CD4-positive, alpha-beta memory T cell (primary cell): ENCODE data around the gene RPE65. TPM values are rescaled to one million over a fixed set of nuclear protein-coding genes. Genes with fewer than 3 reads are reported as not detected.

Experiments used
- CTCF ChIA-PET: fragments of 350-600 bp; sonication (Branson Sonifier 250); formaldehyde crosslinking; loops from one replicate; lab custom pipeline; 2021; ENCODE audit warnings: inconsistent platforms; ENCODE audit not compliant: partially characterized antibody; lab: Charles Lee
- POLR2A ChIA-PET: fragments of 350-600 bp; sonication (Branson Sonifier 250); formaldehyde crosslinking; loops from one replicate; lab custom pipeline; 2021; ENCODE audit not compliant: partially characterized antibody; lab: Charles Lee
- DNase-seq, 5 donors: peaks; one replicate each; pipeline versions ENCODE4 v3.0.0 to v3.0.0-alpha.2; 2020 to 2022; ENCODE audit warnings: mixed read lengths in 1 of 5
- H3K27ac ChIP-seq: one replicate; pipeline ENCODE4 v1.7.0; 2013; ENCODE audit warnings: low read depth, low read length
- H3K27me3 ChIP-seq: 2 replicates; pipeline ENCODE4 v1.7.0; 2013; ENCODE audit warnings: mild to moderate bottlenecking, low read length, moderate library complexity; ENCODE audit not compliant: insufficient read depth
- H3K36me3 ChIP-seq: 2 replicates; pipeline ENCODE4 v1.7.0; 2013; ENCODE audit warnings: mild to moderate bottlenecking, low read length, moderate library complexity; ENCODE audit not compliant: insufficient read depth
- H3K4me1 ChIP-seq: 2 replicates; pipeline ENCODE4 v1.7.0; 2013; ENCODE audit warnings: mild to moderate bottlenecking, low read length, moderate library complexity; ENCODE audit not compliant: insufficient read depth
- H3K4me3 ChIP-seq, 2 donors: one replicate each; pipeline ENCODE4 v1.7.0; 2013; ENCODE audit warnings: low read length in 2 of 2, mild to moderate bottlenecking in 1 of 2
- H3K9me3 ChIP-seq, 2 donors: one replicate each; pipeline ENCODE4 v1.7.0; 2013; ENCODE audit warnings: low read length in 2 of 2, control low read depth in 1 of 2; ENCODE audit not compliant: control insufficient read depth in 1 of 2
- H3K27ac Mint-ChIP-seq, 7 donors: one replicate each; pipeline ENCODE4 v1.8.0; 2020 to 2021; ENCODE audit warnings: mixed read lengths in 7 of 7, mild to moderate bottlenecking in 6 of 7, inconsistent platforms in 3 of 7, moderate library complexity in 3 of 7
- H3K27me3 Mint-ChIP-seq, 2 donors: one replicate each; pipeline ENCODE4 v1.8.0; 2020 to 2021; ENCODE audit warnings: mixed read lengths in 2 of 2
- H3K36me3 Mint-ChIP-seq, 2 donors: one replicate each; pipeline ENCODE4 v1.8.0; 2020 to 2021; ENCODE audit warnings: mixed read lengths in 2 of 2, inconsistent platforms in 1 of 2, mild to moderate bottlenecking in 1 of 2
- H3K4me1 Mint-ChIP-seq, 4 donors: one replicate each; pipeline ENCODE4 v1.8.0; 2020 to 2021; ENCODE audit warnings: mixed read lengths in 4 of 4, mild to moderate bottlenecking in 1 of 4
- H3K4me3 Mint-ChIP-seq, 8 donors: one replicate each; pipeline ENCODE4 v1.8.0; 2020 to 2021; ENCODE audit warnings: mixed read lengths in 8 of 8, mild to moderate bottlenecking in 7 of 8, moderate library complexity in 6 of 8, inconsistent platforms in 3 of 8
- H3K9me3 Mint-ChIP-seq, 8 donors: one replicate each; pipeline ENCODE4 v1.8.0; 2020 to 2021; ENCODE audit warnings: mixed read lengths in 8 of 8, mild to moderate bottlenecking in 5 of 8, inconsistent platforms in 3 of 8, moderate library complexity in 1 of 8
- intact Hi-C: fragments of 100-400 bp; cut with micrococcal nuclease; formaldehyde crosslinking; loops from one replicate; pipeline ENCODE4 v1.15.1; 2023
- polyA plus RNA-seq, 2 donors: library from polyadenylated mRNA; unstranded; fragments of 300-500 nt; fragmentation: Illumina TruSeq; gene quantifications; one replicate each; pipeline ENCODE4 v1.2.3, GENCODE V29; 2021
- total RNA-seq, 2 experiments: library from RNA; stranded (reverse); gene quantifications; one replicate each; pipeline ENCODE4 v1.2.3, GENCODE V29; 2021

Gene RPE65
- total and polyA plus RNA-seq, 4 experiments from 2014 or later: not detected

DNA sequence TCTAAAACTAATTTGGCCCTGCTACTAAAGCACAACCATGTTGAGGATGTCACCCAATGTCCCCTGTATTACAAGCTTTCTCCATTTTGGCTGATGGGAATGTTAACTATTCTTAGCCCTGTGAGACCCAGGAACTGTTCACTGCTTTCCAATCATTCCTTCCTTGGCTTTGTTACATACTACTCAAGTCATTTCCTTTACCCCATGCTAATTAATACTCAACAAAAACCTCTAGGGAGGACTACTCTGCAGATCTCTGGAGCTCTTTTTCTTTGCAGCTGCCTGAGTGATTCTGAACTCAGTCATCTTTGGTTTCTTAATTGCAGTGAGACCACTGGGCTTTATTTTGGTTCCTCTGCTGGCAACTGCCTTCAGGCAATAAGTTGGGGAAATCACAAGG is 23.3 kb upstream of the RPE65 start:
- POLR2A ChIA-PET: no interaction called here

DNA sequence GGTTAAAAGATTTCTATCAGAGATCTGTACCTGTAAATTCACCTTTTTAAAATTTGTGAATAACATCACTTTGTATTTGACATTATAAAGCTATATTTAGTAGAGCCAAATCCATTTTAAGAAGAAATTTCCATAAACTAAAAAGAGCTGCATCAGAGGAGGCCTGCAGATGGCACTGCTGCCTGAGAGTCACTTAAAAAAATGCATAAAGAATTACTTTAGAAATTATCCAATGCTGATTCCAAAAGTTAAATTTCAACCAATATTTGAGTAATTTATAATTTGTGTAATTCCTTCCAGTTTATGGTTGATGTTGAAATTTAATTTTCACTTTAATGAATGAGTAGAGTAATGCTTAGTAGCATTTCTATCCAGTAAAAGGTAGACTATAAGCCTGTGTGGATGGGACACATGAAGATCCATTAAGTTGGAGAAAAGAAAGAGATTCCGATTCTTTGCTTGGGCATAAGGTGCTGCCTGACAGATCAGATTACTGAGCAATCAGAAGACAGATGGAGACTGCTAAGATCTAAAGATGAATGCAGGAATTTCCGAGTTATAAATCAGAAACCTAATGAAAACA is 20.7 kb upstream of the RPE65 start:
- no peak overlapping the region for H3K4me3 ChIP-seq
- no peaks in the 10 kb centered on the region for H3K27me3 ChIP-seq
- Mint-ChIP-seq H3K27ac (no peak overlapping the region), H3K4me1 (no peaks in the 10 kb centered on the region), H3K27me3 (peaks cover 0 to 4% of the 10 kb centered on the region in 2 donors), H3K4me3 (no peak overlapping the region), H3K9me3 (peaks cover 0 to 7% (median 1%) of the 10 kb centered on the region in 8 donors), H3K36me3 (no peaks in the 10 kb centered on the region)
- no peaks in the 10 kb centered on the region for H3K4me1 ChIP-seq
- DNase-seq: no peak
- intact Hi-C loops: no loop called here
- no peaks in the 10 kb centered on the region for H3K36me3 ChIP-seq
- ChIA-PET CTCF (interaction anchor here (1.2 kb wide), 1 partner anchor 15 kb away, joined by 4 read pairs; no protein-coding TSS in a partner anchor), POLR2A (no interaction called here)
- no peak overlapping the region for H3K27ac ChIP-seq
- no peaks in the 10 kb centered on the region for H3K9me3 ChIP-seq

More for the DNA sequence above, 23.3 kb upstream of the RPE65 start:
- CTCF ChIA-PET: no interaction called here
- no peaks in the 10 kb centered on the region for H3K9me3 ChIP-seq
- no peak overlapping the region for H3K4me3 Mint-ChIP-seq
- no peak overlapping the region for H3K27ac ChIP-seq
- no peaks in the 10 kb centered on the region for H3K4me1 Mint-ChIP-seq
- no peak overlapping the region for H3K27ac Mint-ChIP-seq
- peaks cover 0 to 7% (median 1%) of the 10 kb centered on the region in 8 donors for H3K9me3 Mint-ChIP-seq
- no peaks in the 10 kb centered on the region for H3K27me3 ChIP-seq
- intact Hi-C loops: no loop called here
- no peaks in the 10 kb centered on the region for H3K36me3 Mint-ChIP-seq
- no peak for DNase-seq
- H3K4me3 ChIP-seq: no peak overlapping the region
- H3K4me1 ChIP-seq: no peaks in the 10 kb centered on the region
- H3K27me3 Mint-ChIP-seq: no peaks in the 10 kb centered on the region
- H3K36me3 ChIP-seq: no peaks in the 10 kb centered on the region

DNA sequence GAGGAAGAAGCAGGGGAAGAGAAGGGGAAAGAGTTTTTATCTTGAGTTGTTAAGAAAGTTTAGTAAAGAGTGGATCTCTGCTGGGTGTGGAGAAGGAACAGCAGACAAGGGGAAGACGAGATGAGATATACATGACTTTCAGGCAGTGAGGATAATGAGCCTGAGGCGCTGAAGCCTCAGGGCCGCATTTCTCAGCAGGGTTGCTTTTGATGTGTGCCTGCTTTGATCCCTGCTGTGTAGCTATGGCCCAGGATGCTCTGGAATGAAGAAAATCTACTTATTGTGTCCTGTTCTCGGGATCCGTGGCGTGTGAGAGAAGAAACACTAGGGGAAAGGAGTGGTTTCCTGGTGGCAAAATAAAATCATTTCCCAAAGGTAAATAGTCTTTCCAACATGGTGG is 15.1 kb upstream of the RPE65 start:
- H3K36me3 Mint-ChIP-seq: no peaks in the 10 kb centered on the region
- intact Hi-C loops: no loop called here
- H3K4me3 Mint-ChIP-seq: no peak overlapping the region
- H3K27me3 Mint-ChIP-seq: peaks cover 6 to 10% of the 10 kb centered on the region in 2 donors
- H3K27ac Mint-ChIP-seq: no peak overlapping the region
- CTCF ChIA-PET: no interaction called here
- no peaks in the 10 kb centered on the region for H3K4me1 ChIP-seq
- no peaks in the 10 kb centered on the region for H3K36me3 ChIP-seq
- no peak overlapping the region for H3K4me3 ChIP-seq
- no peak for DNase-seq
- no peaks in the 10 kb centered on the region for H3K4me1 Mint-ChIP-seq
- H3K9me3 ChIP-seq: no peaks in the 10 kb centered on the region
- H3K27ac ChIP-seq: no peak overlapping the region
- H3K27me3 ChIP-seq: no peaks in the 10 kb centered on the region
- H3K9me3 Mint-ChIP-seq: peaks cover 3 to 10% (median 4%) of the 10 kb centered on the region in 8 donors
- POLR2A ChIA-PET: no interaction called here

DNA sequence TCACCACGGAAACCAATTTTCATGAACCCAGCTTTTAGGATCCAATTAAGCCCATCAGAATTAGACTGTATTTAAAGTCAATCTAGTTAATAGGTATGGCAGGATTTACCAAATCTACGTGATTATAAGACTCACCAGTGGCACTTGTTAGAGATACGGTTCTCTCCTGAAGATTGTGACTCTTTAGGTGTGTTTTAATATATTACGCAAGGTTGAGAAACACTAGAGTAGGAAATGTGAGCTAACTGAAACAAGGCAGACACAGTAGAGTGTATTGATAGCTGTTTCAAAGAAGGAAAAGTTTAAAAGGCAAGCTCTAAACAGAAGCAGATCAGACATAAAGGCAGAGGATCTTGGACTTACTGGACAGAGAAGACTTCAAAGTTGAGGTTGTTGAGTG is 11.2 kb upstream of the RPE65 start:
- no peak for DNase-seq
- Histone ChIP-seq H3K4me3 (no peak overlapping the region), H3K27ac (no peak overlapping the region), H3K4me1 (no peaks in the 10 kb centered on the region), H3K9me3 (no peaks in the 10 kb centered on the region), H3K36me3 (no peaks in the 10 kb centered on the region), H3K27me3 (no peaks in the 10 kb centered on the region)
- intact Hi-C loops: no loop called here
- Mint-ChIP-seq H3K9me3 (peaks cover 3 to 10% (median 5%) of the 10 kb centered on the region in 8 donors), H3K27ac (no peak overlapping the region), H3K36me3 (no peaks in the 10 kb centered on the region), H3K27me3 (peaks cover 7% of the 10 kb centered on the region in 2 donors), H3K4me1 (no peaks in the 10 kb centered on the region), H3K4me3 (no peak overlapping the region)
- POLR2A ChIA-PET: no interaction called here
- CTCF ChIA-PET: interaction anchor here (1.3 kb wide), 1 partner anchor 7 kb away, joined by 3 read pairs; no protein-coding TSS in a partner anchor

DNA sequence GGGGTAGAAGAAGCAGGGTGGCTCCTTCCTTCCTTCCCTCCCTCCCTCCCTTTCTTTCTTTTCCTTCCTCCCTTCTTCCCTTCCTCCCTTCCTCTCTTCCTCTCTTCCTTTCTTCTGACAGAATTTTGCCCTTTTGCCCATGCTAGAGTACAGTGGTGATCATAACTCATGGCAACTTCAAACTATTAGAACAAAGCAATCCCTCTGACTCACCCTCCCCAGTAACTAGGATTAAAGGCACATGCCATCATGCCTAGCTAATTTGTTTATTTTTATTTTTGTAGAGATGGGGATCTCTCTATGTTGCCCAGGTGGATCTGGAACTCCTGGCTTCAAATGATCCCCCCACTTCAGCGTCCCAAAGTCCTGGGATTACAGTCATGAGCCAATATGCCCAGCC is 10.0 kb upstream of the RPE65 start:
- Histone ChIP-seq H3K9me3 (no peaks in the 10 kb centered on the region), H3K4me3 (no peak overlapping the region), H3K27ac (no peak overlapping the region), H3K27me3 (no peaks in the 10 kb centered on the region), H3K4me1 (no peaks in the 10 kb centered on the region), H3K36me3 (no peaks in the 10 kb centered on the region)
- peaks cover 3 to 10% (median 5%) of the 10 kb centered on the region in 8 donors for H3K9me3 Mint-ChIP-seq
- CTCF ChIA-PET: no interaction called here
- no peak overlapping the region for H3K27ac Mint-ChIP-seq
- DNase-seq: no peak
- H3K4me3 Mint-ChIP-seq: no peak overlapping the region
- H3K36me3 Mint-ChIP-seq: no peaks in the 10 kb centered on the region
- intact Hi-C loops: no loop called here
- H3K4me1 Mint-ChIP-seq: no peaks in the 10 kb centered on the region
- POLR2A ChIA-PET: no interaction called here
- H3K27me3 Mint-ChIP-seq: peaks cover 4% of the 10 kb centered on the region in 2 donors

DNA sequence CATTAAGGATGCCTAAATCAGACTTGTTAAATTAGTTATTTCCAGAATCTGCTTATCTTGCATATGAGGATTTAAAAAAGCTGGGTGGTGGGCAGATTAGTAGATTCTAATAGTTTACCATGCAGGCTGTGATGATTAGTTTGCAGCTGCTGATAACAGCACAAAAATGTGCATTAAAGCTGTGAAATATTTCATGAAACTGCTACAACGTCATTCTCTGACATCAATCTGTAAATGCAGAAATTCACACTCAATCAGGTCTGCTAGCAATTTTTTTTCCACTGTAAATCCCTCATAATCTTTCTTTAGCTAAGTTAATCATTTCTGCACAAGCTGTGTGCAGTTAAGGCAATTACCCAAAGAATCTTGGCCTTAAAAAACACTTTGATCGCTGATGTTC is 9.3 kb upstream of the RPE65 start:
- intact Hi-C loops: no loop called here
- Histone ChIP-seq H3K4me3 (no peak overlapping the region), H3K36me3 (no peaks in the 10 kb centered on the region), H3K4me1 (no peaks in the 10 kb centered on the region), H3K9me3 (no peaks in the 10 kb centered on the region), H3K27ac (no peak overlapping the region), H3K27me3 (no peaks in the 10 kb centered on the region)
- ChIA-PET CTCF (no interaction called here), POLR2A (no interaction called here)
- Mint-ChIP-seq H3K36me3 (no peaks in the 10 kb centered on the region), H3K4me1 (no peaks in the 10 kb centered on the region), H3K27ac (no peak overlapping the region), H3K4me3 (no peak overlapping the region), H3K27me3 (peaks cover 1% of the 10 kb centered on the region in 2 donors), H3K9me3 (peaks cover 0 to 6% (median 4%) of the 10 kb centered on the region in 8 donors)
- DNase-seq: no peak

DNA sequence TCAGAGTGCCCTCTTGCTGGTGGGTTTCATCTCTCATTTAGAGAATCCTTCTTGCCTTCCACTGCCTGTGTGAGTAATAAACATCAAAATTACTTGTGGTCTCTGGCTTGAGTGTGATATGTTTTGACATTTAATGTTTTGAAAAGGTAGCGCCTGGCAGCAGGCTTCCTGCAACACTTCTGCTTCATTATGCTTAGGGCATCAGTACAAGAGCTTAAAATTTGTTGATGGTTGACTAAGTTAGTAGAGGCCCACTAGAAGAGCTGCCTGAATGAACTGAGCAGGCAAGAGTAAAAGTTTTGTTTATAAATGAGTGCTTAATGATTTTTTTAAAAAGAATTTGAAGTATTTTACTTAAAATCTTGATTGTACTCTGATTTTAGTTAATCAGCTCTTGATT is 6.4 kb upstream of the RPE65 start:
- intact Hi-C loops: no loop called here
- no peaks in the 10 kb centered on the region for H3K27me3 ChIP-seq
- no peak overlapping the region for H3K27ac Mint-ChIP-seq
- no peaks in the 10 kb centered on the region for H3K4me1 ChIP-seq
- no peak overlapping the region for H3K4me3 ChIP-seq
- no peak for DNase-seq
- peaks cover 1% of the 10 kb centered on the region in 2 donors for H3K27me3 Mint-ChIP-seq
- H3K36me3 ChIP-seq: no peaks in the 10 kb centered on the region
- no peaks in the 10 kb centered on the region for H3K4me1 Mint-ChIP-seq
- H3K27ac ChIP-seq: no peak overlapping the region
- ChIA-PET POLR2A (no interaction called here), CTCF (no interaction called here)
- H3K9me3 ChIP-seq: no peaks in the 10 kb centered on the region
- H3K36me3 Mint-ChIP-seq: no peaks in the 10 kb centered on the region
- no peak overlapping the region for H3K4me3 Mint-ChIP-seq
- H3K9me3 Mint-ChIP-seq: peaks cover 0 to 2% (median 0%) of the 10 kb centered on the region in 8 donors
